ENCODE data around the gene ZWILCH.
A peak's percentile ranks its signal among the peaks of the same experiment; 100 is the strongest.

The ZWILCH gene

DNA sequence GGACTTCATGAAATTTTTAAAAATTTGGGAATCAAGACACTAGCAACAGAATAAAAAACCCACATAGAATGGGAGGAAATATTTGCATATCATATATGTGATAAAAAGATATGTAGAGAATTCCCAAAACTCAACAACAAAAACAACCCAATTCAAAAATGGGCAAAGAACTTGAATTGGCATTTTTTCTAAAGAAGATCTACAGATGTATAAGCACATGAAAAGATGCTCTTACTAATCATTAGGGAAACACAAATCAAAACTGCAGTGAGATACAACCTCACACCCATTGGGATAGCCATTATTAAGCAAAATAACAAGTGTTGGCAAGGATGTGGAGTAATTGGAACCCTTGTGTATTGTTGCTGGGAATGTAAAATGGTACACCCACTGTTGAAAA lies 50.6 kb downstream of the ZWILCH start:
- Histone ChIP-seq H3K27me3 (ENCODE audit: control insufficient read depth, insufficient read depth, low read length) (no peaks in the 10 kb centered on the region), H3K36me3 (ENCODE audit: control insufficient read depth, insufficient read depth, low read length) (peaks cover 8% of the 10 kb centered on the region), H3K4me3 (ENCODE audit: low read depth, low read length) (no peak overlapping the region), H3K9ac (ENCODE audit: low read length) (no peak overlapping the region), H3K9me3 (ENCODE audit: control insufficient read depth, insufficient read depth, low read depth, low read length) (no peaks in the 10 kb centered on the region), H3K27ac (ENCODE audit: low read depth, low read length) (no peak overlapping the region), H3K4me1 (ENCODE audit: control insufficient read depth, insufficient read depth, low read length) (no peaks in the 10 kb centered on the region)

- Histone ChIP-seq H3K27ac (ENCODE audit: low read depth, low read length) (no peak overlapping the region), H3K9ac (ENCODE audit: low read length) (no peak overlapping the region), H3K4me1 (ENCODE audit: control insufficient read depth, insufficient read depth, low read length) (no peaks in the 10 kb centered on the region), H3K36me3 (ENCODE audit: control insufficient read depth, insufficient read depth, low read length) (0 out of 2 replicates have a peak, but pooled peaks cover 3% of the 10 kb centered on the region), H3K9me3 (ENCODE audit: control insufficient read depth, insufficient read depth, low read depth, low read length) (no peaks in the 10 kb centered on the region), H3K4me3 (ENCODE audit: low read depth, low read length) (no peak overlapping the region), H3K27me3 (ENCODE audit: control insufficient read depth, insufficient read depth, low read length) (no peaks in the 10 kb centered on the region)
These were observed 53.1 kb downstream of the ZWILCH start for GRCh38 chr15:66558271-66558670.

GRCh38 chr15:66560856-66561525 lies 55.9 kb downstream of the ZWILCH start:
- H3K27ac ChIP-seq (ENCODE audit: low read depth, low read length): no peak overlapping the region
- no peak overlapping the region for H3K9ac ChIP-seq (ENCODE audit: low read length)
- H3K36me3 ChIP-seq (ENCODE audit: control insufficient read depth, insufficient read depth, low read length): 0 out of 2 replicates have a peak, but pooled peaks cover 3% of the 10 kb centered on the region

DNA sequence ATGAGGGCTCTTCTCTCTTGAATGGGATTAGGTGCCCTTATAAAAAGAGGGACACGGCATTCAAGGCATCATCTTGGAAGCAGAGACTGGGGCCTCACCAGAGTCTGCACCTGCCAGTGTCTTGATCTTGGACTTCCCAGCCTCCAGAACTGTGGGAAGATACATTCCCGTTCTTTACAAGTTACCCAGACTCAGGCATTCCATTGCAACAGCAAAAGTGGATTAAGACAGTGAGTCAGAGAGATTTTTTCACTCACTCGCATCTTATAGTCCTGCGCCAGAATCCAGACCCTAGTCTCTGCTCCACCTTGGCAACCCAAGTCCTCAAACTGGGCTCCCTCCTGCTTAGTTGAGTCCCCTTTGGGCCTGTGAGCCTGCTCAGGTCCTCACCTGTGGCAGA lies 58.0 kb downstream of the ZWILCH start:
- H3K4me3 ChIP-seq (ENCODE audit: low read depth, low read length): no peak overlapping the region
- H3K4me1 ChIP-seq (ENCODE audit: control insufficient read depth, insufficient read depth, low read length): peaks cover 25% of the 10 kb centered on the region
- H3K27me3 ChIP-seq (ENCODE audit: control insufficient read depth, insufficient read depth, low read length): no peaks in the 10 kb centered on the region
- no peak overlapping the region for H3K27ac ChIP-seq (ENCODE audit: low read depth, low read length)
- H3K36me3 ChIP-seq (ENCODE audit: control insufficient read depth, insufficient read depth, low read length): 0 out of 2 replicates have a peak, but pooled peaks cover 3% of the 10 kb centered on the region
- H3K9me3 ChIP-seq (ENCODE audit: control insufficient read depth, insufficient read depth, low read depth, low read length): no peaks in the 10 kb centered on the region
- H3K9ac ChIP-seq (ENCODE audit: low read length): no peak overlapping the region

More at GRCh38 chr15:66560856-66561525, 55.9 kb downstream of the ZWILCH start:
- H3K27me3 ChIP-seq (ENCODE audit: control insufficient read depth, insufficient read depth, low read length): no peaks in the 10 kb centered on the region
- no peak overlapping the region for H3K4me3 ChIP-seq (ENCODE audit: low read depth, low read length)
- peaks cover 17% of the 10 kb centered on the region for H3K4me1 ChIP-seq (ENCODE audit: control insufficient read depth, insufficient read depth, low read length)
- no peaks in the 10 kb centered on the region for H3K9me3 ChIP-seq (ENCODE audit: control insufficient read depth, insufficient read depth, low read depth, low read length)

- H3K36me3 ChIP-seq (ENCODE audit: control insufficient read depth, insufficient read depth, low read length): 0 out of 2 replicates have a peak, but pooled peaks cover 3% of the 10 kb centered on the region
- no peak overlapping the region for H3K27ac ChIP-seq (ENCODE audit: low read depth, low read length)
- H3K4me3 ChIP-seq (ENCODE audit: low read depth, low read length): no peak overlapping the region
- no peaks in the 10 kb centered on the region for H3K9me3 ChIP-seq (ENCODE audit: control insufficient read depth, insufficient read depth, low read depth, low read length)
- H3K27me3 ChIP-seq (ENCODE audit: control insufficient read depth, insufficient read depth, low read length): no peaks in the 10 kb centered on the region
- no peak overlapping the region for H3K9ac ChIP-seq (ENCODE audit: low read length)
- H3K4me1 ChIP-seq (ENCODE audit: control insufficient read depth, insufficient read depth, low read length): peaks cover 25% of the 10 kb centered on the region
These were observed 58.5 kb downstream of the ZWILCH start for GRCh38 chr15:66563566-66564110.

DNA sequence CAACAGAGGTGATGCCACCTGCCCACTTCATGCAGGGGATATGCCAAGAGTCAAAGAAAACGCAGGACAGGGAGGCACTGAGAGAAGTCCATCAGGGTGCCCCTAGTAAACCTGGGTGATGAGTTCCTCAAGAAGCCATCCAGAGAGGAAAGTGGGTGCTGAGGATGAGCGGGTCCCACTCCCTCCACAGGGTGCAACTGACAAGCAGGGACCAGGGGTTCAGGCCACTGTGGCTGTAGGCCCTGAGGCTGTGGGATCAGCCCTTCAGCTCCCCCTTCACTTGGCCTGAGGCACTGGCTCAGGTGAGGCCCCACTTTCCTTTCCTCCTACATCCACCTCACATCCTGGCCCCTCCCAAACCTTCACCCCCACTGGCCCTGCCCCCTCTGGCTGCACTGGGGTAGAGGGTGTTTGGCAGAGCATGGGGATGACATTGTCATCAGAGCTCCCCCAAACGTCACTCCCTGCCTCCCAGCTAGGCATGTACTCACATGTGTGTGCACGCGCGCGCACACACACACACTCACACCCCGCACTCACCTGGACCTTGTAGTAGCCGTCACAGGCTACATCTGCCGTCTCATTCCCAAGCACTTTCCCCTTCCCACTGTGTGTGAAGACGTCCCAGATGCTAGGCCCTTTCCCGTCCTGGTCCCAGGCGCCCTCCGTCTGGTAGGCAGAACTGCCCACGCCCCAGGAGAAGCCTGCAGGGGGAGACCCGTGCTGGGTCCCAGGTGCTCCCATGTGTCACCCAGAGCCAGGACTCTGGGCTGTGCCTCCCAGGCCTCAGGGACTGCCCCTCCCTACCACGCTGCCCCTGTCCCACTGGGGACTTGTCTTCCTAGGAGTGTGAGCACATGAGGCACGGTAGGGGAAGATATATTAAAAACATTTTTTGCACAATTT lies 59.3 kb downstream of the ZWILCH start:
- Histone ChIP-seq H3K4me1 (ENCODE audit: control insufficient read depth, insufficient read depth, low read length) (peaks cover 25% of the 10 kb centered on the region), H3K36me3 (ENCODE audit: control insufficient read depth, insufficient read depth, low read length) (0 out of 2 replicates have a peak, but pooled peaks cover 3% of the 10 kb centered on the region), H3K27me3 (ENCODE audit: control insufficient read depth, insufficient read depth, low read length) (no peaks in the 10 kb centered on the region), H3K27ac (ENCODE audit: low read depth, low read length) (no peak overlapping the region), H3K4me3 (ENCODE audit: low read depth, low read length) (no peak overlapping the region), H3K9me3 (ENCODE audit: control insufficient read depth, insufficient read depth, low read depth, low read length) (no peaks in the 10 kb centered on the region), H3K9ac (ENCODE audit: low read length) (no peak overlapping the region)

GRCh38 chr15:66565141-66565641 lies 60.1 kb downstream of the ZWILCH start:
- Histone ChIP-seq H3K4me3 (ENCODE audit: low read depth, low read length) (peak overlapping the region; percentile 28), H3K4me1 (ENCODE audit: control insufficient read depth, insufficient read depth, low read length) (peaks cover 25% of the 10 kb centered on the region), H3K9me3 (ENCODE audit: control insufficient read depth, insufficient read depth, low read depth, low read length) (no peaks in the 10 kb centered on the region), H3K9ac (ENCODE audit: low read length) (peak overlapping the region; percentile 21), H3K27me3 (ENCODE audit: control insufficient read depth, insufficient read depth, low read length) (no peaks in the 10 kb centered on the region), H3K36me3 (ENCODE audit: control insufficient read depth, insufficient read depth, low read length) (0 out of 2 replicates have a peak, but pooled peaks cover 3% of the 10 kb centered on the region), H3K27ac (ENCODE audit: low read depth, low read length) (no peak overlapping the region)

GRCh38 chr15:66565741-66566144 lies 60.6 kb downstream of the ZWILCH start, which contains the start of gene LCTL:
Gene LCTL, minus strand, starts transcription at chr15:66565998. Its CDS starts 633 bp downstream, at chr15:66565365.
- Histone ChIP-seq H3K9ac (ENCODE audit: low read length) (peak within 1 kb of the TSS; percentile 21), H3K27me3 (ENCODE audit: control insufficient read depth, insufficient read depth, low read length) (no peaks in the 10 kb centered on the region), H3K9me3 (ENCODE audit: control insufficient read depth, insufficient read depth, low read depth, low read length) (no peaks in the 10 kb centered on the region), H3K4me3 (ENCODE audit: low read depth, low read length) (peak within 1 kb of the TSS; percentile 28), H3K36me3 (ENCODE audit: control insufficient read depth, insufficient read depth, low read length) (no peaks in the 10 kb centered on the region), H3K4me1 (ENCODE audit: control insufficient read depth, insufficient read depth, low read length) (peaks cover 25% of the 10 kb centered on the region), H3K27ac (ENCODE audit: low read depth, low read length) (no peak within 1 kb of the TSS)

DNA sequence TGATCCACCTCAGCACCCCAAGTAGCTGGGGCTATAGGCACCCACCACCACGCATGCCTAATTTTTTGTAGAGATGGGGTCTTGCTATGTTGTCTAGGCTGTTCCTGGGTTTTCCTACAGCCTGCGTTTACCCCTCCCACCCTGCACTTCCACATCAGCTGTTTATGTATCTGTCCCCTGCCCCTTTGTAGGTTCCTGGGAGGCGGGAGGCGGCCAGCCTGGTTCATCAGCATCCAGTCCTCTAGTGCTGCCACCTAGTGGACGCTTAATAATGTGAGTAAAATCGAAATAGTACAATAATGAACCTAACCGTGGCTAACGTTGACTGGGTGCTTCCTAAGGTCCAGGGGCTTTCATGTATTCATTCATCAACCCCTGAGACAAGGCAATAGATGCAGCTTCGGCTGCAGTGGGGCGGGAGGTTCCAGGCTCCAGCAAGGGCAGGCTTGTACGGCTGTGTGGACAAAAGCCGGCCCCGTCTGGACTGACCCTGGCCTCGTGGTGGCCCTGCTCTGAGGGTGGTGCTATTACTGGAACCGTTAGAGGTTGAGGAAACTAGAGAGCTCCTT lies 61.9 kb downstream of the ZWILCH start:
- Histone ChIP-seq H3K9ac (ENCODE audit: low read length) (no peak overlapping the region), H3K27me3 (ENCODE audit: control insufficient read depth, insufficient read depth, low read length) (no peaks in the 10 kb centered on the region), H3K4me1 (ENCODE audit: control insufficient read depth, insufficient read depth, low read length) (peaks cover 25% of the 10 kb centered on the region), H3K36me3 (ENCODE audit: control insufficient read depth, insufficient read depth, low read length) (no peaks in the 10 kb centered on the region), H3K27ac (ENCODE audit: low read depth, low read length) (no peak overlapping the region), H3K9me3 (ENCODE audit: control insufficient read depth, insufficient read depth, low read depth, low read length) (no peaks in the 10 kb centered on the region), H3K4me3 (ENCODE audit: low read depth, low read length) (no peak overlapping the region)

DNA sequence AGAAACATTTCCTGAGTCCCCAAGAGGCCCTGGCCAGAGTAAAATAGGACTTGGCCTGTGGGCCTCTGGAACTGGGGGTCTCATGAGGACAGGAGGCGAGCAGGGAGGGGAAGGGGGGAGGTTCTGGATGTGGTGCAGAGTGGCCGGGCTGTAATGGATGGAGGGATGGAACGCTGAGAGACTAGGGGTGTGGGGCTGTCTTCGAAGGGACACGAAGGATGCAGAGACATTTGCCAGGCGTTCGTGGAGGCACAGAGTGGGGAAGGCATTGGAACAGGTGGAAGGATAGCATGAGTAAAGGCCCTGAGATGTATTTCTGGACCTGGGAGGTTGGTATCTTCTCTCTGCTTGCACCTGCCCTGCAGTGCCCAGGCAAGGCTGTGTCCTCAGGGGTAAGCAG lies 62.8 kb downstream of the ZWILCH start:
- Histone ChIP-seq H3K9me3 (ENCODE audit: control insufficient read depth, insufficient read depth, low read depth, low read length) (no peaks in the 10 kb centered on the region), H3K4me3 (ENCODE audit: low read depth, low read length) (no peak overlapping the region), H3K4me1 (ENCODE audit: control insufficient read depth, insufficient read depth, low read length) (peaks cover 25% of the 10 kb centered on the region)

More for the DNA sequence above, 62.8 kb downstream of the ZWILCH start:
- no peaks in the 10 kb centered on the region for H3K36me3 ChIP-seq (ENCODE audit: control insufficient read depth, insufficient read depth, low read length)
- no peak overlapping the region for H3K9ac ChIP-seq (ENCODE audit: low read length)
- no peak overlapping the region for H3K27ac ChIP-seq (ENCODE audit: low read depth, low read length)
- H3K27me3 ChIP-seq (ENCODE audit: control insufficient read depth, insufficient read depth, low read length): no peaks in the 10 kb centered on the region
